Measurements from ENCODE around the gene ZNF536.

ZNF536 gene

DNA sequence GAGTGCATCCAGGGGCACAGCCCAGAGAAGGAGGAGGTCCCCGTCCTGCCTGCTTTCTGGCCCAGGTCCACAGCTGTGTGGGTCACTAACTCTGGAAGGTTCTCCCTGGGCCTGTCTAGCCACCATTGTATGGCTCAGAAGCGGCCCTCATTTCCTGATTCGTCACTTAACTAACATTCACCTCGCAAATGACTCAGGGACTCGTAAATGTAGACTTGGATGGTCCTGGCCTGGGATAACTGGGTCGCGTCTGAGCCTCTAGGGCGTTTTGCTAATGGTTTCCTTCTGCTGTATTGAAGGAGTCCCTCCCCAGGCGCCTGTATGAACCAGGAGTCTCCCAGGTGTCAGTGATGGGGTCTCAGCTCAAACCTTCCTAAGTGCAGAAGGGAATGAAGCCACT lies 162.8 kb downstream of the ZNF536 start:
- H3K9ac ChIP-seq (ENCODE audit: low read length): no peak overlapping the region
- no peaks in the 10 kb centered on the region for H3K27me3 ChIP-seq (ENCODE audit: low read depth, low read length)
- H3K79me2 ChIP-seq (ENCODE audit: low read length): no peaks in the 10 kb centered on the region
- H3K4me2 ChIP-seq (ENCODE audit: low read length): no peak overlapping the region
- no peaks in the 10 kb centered on the region for H3K9me3 ChIP-seq (ENCODE audit: insufficient read depth, low read length)
- H3K4me3 ChIP-seq (ENCODE audit: low read length): no peak overlapping the region
- no peaks in the 10 kb centered on the region for H4K20me1 ChIP-seq (ENCODE audit: insufficient read depth, low read length)
- H3K4me1 ChIP-seq (ENCODE audit: low read length): no peaks in the 10 kb centered on the region
- TF ChIP-seq EZH2phosphoT487 (IDR thresholded peaks at IDR 0.05; ENCODE audit: low read depth): no peak
- TF ChIP-seq, protein P1, sequence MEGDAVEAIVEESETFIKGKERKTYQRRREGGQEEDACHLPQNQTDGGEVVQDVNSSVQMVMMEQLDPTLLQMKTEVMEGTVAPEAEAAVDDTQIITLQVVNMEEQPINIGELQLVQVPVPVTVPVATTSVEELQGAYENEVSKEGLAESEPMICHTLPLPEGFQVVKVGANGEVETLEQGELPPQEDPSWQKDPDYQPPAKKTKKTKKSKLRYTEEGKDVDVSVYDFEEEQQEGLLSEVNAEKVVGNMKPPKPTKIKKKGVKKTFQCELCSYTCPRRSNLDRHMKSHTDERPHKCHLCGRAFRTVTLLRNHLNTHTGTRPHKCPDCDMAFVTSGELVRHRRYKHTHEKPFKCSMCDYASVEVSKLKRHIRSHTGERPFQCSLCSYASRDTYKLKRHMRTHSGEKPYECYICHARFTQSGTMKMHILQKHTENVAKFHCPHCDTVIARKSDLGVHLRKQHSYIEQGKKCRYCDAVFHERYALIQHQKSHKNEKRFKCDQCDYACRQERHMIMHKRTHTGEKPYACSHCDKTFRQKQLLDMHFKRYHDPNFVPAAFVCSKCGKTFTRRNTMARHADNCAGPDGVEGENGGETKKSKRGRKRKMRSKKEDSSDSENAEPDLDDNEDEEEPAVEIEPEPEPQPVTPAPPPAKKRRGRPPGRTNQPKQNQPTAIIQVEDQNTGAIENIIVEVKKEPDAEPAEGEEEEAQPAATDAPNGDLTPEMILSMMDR (IDR thresholded peaks at IDR 0.05; ENCODE audit: low read depth, low read length): no peak
- H3K27ac ChIP-seq (ENCODE audit: low read length): no peak overlapping the region
- H2AFZ ChIP-seq (ENCODE audit: low read depth, low read length): no peak overlapping the region
- H3K36me3 ChIP-seq (replicated peaks; ENCODE audit: low read depth, low read length): no peaks in the 10 kb centered on the region

DNA sequence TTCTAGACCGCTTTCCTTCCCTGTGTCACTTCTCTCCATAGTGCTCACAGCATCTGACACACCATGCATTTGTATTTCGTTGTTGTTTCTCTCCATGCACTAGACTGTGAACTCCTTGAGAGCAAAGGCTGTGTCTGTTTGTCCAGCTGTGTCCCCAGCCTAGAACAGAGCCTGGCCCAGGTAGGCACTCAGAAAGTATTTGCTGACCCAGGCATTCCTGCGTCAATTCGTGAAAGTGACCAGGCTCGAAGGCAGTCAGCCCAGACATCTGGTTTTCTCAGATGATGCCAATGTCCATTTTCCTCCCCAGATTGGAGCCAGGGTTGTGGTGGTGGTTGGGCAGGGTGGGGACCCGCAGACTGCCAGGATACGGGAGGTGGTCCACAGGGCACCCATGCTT lies 164.8 kb downstream of the ZNF536 start:
- H4K20me1 ChIP-seq (ENCODE audit: insufficient read depth, low read length): no peaks in the 10 kb centered on the region
- H3K36me3 ChIP-seq (replicated peaks; ENCODE audit: low read depth, low read length): no peaks in the 10 kb centered on the region
- H3K9ac ChIP-seq (ENCODE audit: low read length): no peak overlapping the region
- H3K9me3 ChIP-seq (ENCODE audit: insufficient read depth, low read length): no peaks in the 10 kb centered on the region
- TF ChIP-seq EZH2phosphoT487 (IDR thresholded peaks at IDR 0.05; ENCODE audit: low read depth): no peak
- TF ChIP-seq, protein P1 (IDR thresholded peaks at IDR 0.05; ENCODE audit: low read depth, low read length): no peak
- H2AFZ ChIP-seq (ENCODE audit: low read depth, low read length): no peak overlapping the region
- H3K27me3 ChIP-seq (ENCODE audit: low read depth, low read length): no peaks in the 10 kb centered on the region
- no peaks in the 10 kb centered on the region for H3K4me1 ChIP-seq (ENCODE audit: low read length)
- H3K27ac ChIP-seq (ENCODE audit: low read length): no peak overlapping the region
- H3K4me2 ChIP-seq (ENCODE audit: low read length): no peak overlapping the region
- no peak overlapping the region for H3K4me3 ChIP-seq (ENCODE audit: low read length)
- H3K79me2 ChIP-seq (ENCODE audit: low read length): no peaks in the 10 kb centered on the region

DNA sequence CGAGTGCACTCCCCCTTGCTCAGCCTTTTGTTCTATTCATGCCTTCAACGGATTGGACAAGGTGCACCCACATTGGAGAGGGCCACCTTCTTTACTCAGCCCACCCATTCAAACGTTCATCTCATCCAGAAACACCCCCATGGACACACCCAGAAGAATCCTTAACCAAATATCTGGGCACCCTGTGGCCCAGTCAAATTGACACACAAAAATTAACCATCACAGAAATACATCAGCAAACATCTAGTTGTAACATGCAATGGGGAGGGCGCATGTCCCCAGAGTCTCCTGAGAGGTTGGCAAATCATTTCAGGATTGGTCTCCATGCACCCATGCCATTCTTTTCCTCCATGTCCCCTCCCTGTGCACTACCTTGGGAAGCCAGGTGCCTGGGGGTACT lies 167.1 kb downstream of the ZNF536 start:
- no peak overlapping the region for H3K27ac ChIP-seq (ENCODE audit: low read length)
- no peak overlapping the region for H3K4me2 ChIP-seq (ENCODE audit: low read length)
- H4K20me1 ChIP-seq (ENCODE audit: insufficient read depth, low read length): no peaks in the 10 kb centered on the region
- H3K9ac ChIP-seq (ENCODE audit: low read length): no peak overlapping the region
- H3K4me3 ChIP-seq (ENCODE audit: low read length): no peak overlapping the region
- H3K4me1 ChIP-seq (ENCODE audit: low read length): no peaks in the 10 kb centered on the region
- no peaks in the 10 kb centered on the region for H3K9me3 ChIP-seq (ENCODE audit: insufficient read depth, low read length)
- TF ChIP-seq, protein P1 (IDR thresholded peaks at IDR 0.05; ENCODE audit: low read depth, low read length): no peak
- no peak for TF ChIP-seq EZH2phosphoT487 (IDR thresholded peaks at IDR 0.05; ENCODE audit: low read depth)
- no peak overlapping the region for H2AFZ ChIP-seq (ENCODE audit: low read depth, low read length)
- H3K27me3 ChIP-seq (ENCODE audit: low read depth, low read length): no peaks in the 10 kb centered on the region
- no peaks in the 10 kb centered on the region for H3K36me3 ChIP-seq (replicated peaks; ENCODE audit: low read depth, low read length)
- no peaks in the 10 kb centered on the region for H3K79me2 ChIP-seq (ENCODE audit: low read length)

DNA sequence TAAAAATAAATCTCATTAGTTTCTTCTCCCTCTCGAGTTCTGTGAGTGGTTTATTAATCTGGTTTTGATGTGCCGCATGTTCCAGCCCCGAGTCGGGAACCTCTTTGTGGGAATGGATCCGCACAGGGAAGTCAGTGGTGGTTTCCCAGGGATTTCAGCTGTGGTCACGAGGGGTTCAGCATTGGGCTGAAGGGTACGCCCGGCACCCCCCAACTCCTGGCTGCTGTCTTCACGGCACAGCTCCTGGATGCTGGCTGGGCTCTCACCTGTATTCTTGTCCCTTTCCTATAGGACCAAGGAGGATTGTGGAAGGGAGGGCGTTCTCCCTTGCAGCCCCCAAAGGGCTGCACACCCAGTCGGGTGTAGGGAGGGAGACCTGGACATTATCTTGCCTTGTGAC lies 167.8 kb downstream of the ZNF536 start:
- Histone ChIP-seq H3K27me3 (ENCODE audit: low read depth, low read length) (no peaks in the 10 kb centered on the region), H4K20me1 (ENCODE audit: insufficient read depth, low read length) (no peaks in the 10 kb centered on the region), H3K79me2 (ENCODE audit: low read length) (no peaks in the 10 kb centered on the region), H2AFZ (ENCODE audit: low read depth, low read length) (no peak overlapping the region), H3K4me3 (ENCODE audit: low read length) (no peak overlapping the region), H3K4me2 (ENCODE audit: low read length) (no peak overlapping the region), H3K9me3 (ENCODE audit: insufficient read depth, low read length) (no peaks in the 10 kb centered on the region), H3K4me1 (ENCODE audit: low read length) (no peaks in the 10 kb centered on the region), H3K9ac (ENCODE audit: low read length) (no peak overlapping the region), H3K36me3 (replicated peaks; ENCODE audit: low read depth, low read length) (no peaks in the 10 kb centered on the region), H3K27ac (ENCODE audit: low read length) (no peak overlapping the region)
- TF ChIP-seq, protein P1 (IDR thresholded peaks at IDR 0.05; ENCODE audit: low read depth, low read length): no peak
- TF ChIP-seq EZH2phosphoT487 (IDR thresholded peaks at IDR 0.05; ENCODE audit: low read depth): no peak

Measured in OCI-LY3 (cell line).